GM23338 (cell line): ENCODE data around the gene JAGN1.

ENCODE experiments used
- CREB1 ChIP-seq: fragments of 250-450 bp; sonication (Bioruptor Pico); IDR thresholded peaks from 2 replicates; pipeline ENCODE4 v1.5.0; 2020; ENCODE audit warnings: low read depth, mild to moderate bottlenecking, moderate library complexity
- EZH2 ChIP-seq: fragments of 200-600 bp; sonication (generic); IDR thresholded peaks from one replicate; pipeline ENCODE4 v1.8.0; 2017; ENCODE audit warnings: antibody characterized with exemption, mild to moderate bottlenecking, low read depth; ENCODE audit not compliant: unreplicated experiment
- EZH2phosphoT487 ChIP-seq: fragments of 200-600 bp; sonication (generic); IDR thresholded peaks from one replicate; pipeline ENCODE4 v1.8.1; 2018; ENCODE audit warnings: antibody characterized with exemption; ENCODE audit not compliant: unreplicated experiment
- JUNB ChIP-seq: IDR thresholded peaks from one replicate; pipeline ENCODE4 v1.6.1; 2016; ENCODE audit warnings: antibody characterized with exemption; ENCODE audit not compliant: unreplicated experiment
- NANOG ChIP-seq: IDR thresholded peaks from 2 replicates; pipeline ENCODE4 v1.6.1; 2016; ENCODE audit warnings: antibody characterized with exemption, borderline replicate concordance
- POLR2AphosphoS5 ChIP-seq: IDR thresholded peaks from 2 replicates; pipeline ENCODE4 v1.6.1; 2016; ENCODE audit warnings: antibody characterized with exemption, low read depth
- ZNF114 ChIP-seq: fragments of 250-450 bp; sonication (Bioruptor Pico); IDR thresholded peaks from 2 replicates; pipeline ENCODE4 v1.5.0; 2020; ENCODE audit warnings: mild to moderate bottlenecking, moderate library complexity
- ZNF331 ChIP-seq: fragments of 250-450 bp; sonication (Bioruptor Pico); IDR thresholded peaks from 2 replicates; pipeline ENCODE4 v1.5.0; 2020; ENCODE audit warnings: low read depth, mild to moderate bottlenecking, moderate library complexity
- TF ChIP-seq, protein P1 (sequence below), 2 experiments: fragments of 200-600 bp in 1 of 2; sonication (generic) in 1 of 2; conservative IDR thresholded peaks; 2 replicates each; pipeline versions ENCODE4 v1.5.1 to v1.6.1; 2016 to 2017; ENCODE audit warnings: antibody characterized with exemption in 2 of 2, low read depth in 2 of 2, mild to moderate bottlenecking in 2 of 2, moderate library complexity in 1 of 2
- TF ChIP-seq, protein P2 (sequence below): IDR thresholded peaks from one replicate; pipeline ENCODE4 v1.6.1; 2018; ENCODE audit warnings: antibody characterized with exemption; ENCODE audit not compliant: unreplicated experiment

DNA sequence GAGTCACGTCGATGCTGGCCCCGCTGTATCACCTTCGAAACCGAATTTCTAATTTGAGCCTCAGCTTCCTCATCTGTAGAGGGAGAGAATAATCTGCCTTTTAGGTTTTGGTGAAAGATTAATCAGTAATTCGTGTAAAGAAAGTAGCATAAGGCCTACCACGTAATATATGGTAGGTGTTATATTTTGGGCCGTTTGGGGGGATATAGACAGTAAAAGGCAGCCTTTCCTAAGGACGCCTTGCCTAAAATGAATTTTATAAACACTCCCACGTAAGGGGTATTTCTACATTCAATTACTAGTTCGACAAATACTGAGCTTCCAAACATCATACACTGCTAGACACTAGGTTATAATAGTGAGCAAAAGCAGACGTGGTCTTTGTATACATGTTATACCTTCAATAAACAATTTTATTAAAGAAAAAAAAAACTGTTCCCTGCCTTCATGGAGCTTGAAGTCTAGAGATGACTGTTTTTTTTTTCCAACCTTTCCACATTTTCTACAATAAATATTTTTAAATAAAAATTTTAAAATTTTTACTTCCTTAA, 737 bp downstream of the JAGN1 start:
- TF ChIP-seq, protein P1, sequence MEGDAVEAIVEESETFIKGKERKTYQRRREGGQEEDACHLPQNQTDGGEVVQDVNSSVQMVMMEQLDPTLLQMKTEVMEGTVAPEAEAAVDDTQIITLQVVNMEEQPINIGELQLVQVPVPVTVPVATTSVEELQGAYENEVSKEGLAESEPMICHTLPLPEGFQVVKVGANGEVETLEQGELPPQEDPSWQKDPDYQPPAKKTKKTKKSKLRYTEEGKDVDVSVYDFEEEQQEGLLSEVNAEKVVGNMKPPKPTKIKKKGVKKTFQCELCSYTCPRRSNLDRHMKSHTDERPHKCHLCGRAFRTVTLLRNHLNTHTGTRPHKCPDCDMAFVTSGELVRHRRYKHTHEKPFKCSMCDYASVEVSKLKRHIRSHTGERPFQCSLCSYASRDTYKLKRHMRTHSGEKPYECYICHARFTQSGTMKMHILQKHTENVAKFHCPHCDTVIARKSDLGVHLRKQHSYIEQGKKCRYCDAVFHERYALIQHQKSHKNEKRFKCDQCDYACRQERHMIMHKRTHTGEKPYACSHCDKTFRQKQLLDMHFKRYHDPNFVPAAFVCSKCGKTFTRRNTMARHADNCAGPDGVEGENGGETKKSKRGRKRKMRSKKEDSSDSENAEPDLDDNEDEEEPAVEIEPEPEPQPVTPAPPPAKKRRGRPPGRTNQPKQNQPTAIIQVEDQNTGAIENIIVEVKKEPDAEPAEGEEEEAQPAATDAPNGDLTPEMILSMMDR (conservative IDR thresholded peaks at IDR 0.05; ENCODE audit: low read depth in 2 of 2), result no peak
- TF ChIP-seq, protein P2, sequence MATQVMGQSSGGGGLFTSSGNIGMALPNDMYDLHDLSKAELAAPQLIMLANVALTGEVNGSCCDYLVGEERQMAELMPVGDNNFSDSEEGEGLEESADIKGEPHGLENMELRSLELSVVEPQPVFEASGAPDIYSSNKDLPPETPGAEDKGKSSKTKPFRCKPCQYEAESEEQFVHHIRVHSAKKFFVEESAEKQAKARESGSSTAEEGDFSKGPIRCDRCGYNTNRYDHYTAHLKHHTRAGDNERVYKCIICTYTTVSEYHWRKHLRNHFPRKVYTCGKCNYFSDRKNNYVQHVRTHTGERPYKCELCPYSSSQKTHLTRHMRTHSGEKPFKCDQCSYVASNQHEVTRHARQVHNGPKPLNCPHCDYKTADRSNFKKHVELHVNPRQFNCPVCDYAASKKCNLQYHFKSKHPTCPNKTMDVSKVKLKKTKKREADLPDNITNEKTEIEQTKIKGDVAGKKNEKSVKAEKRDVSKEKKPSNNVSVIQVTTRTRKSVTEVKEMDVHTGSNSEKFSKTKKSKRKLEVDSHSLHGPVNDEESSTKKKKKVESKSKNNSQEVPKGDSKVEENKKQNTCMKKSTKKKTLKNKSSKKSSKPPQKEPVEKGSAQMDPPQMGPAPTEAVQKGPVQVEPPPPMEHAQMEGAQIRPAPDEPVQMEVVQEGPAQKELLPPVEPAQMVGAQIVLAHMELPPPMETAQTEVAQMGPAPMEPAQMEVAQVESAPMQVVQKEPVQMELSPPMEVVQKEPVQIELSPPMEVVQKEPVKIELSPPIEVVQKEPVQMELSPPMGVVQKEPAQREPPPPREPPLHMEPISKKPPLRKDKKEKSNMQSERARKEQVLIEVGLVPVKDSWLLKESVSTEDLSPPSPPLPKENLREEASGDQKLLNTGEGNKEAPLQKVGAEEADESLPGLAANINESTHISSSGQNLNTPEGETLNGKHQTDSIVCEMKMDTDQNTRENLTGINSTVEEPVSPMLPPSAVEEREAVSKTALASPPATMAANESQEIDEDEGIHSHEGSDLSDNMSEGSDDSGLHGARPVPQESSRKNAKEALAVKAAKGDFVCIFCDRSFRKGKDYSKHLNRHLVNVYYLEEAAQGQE, result no peak
- TF ChIP-seq JUNB (no peak), ZNF114 (CRISPR knock-in tag) (no peak), POLR2AphosphoS5 (no peak), EZH2 (no peak), EZH2phosphoT487 (no peak), CREB1 (no peak), NANOG (no peak), ZNF331 (no peak)
